GM12878 (cell line): ENCODE data around the gene ADAMTS18. TPM values are rescaled to one million over a fixed set of nuclear protein-coding genes. Genes with fewer than 3 reads are reported as not detected.

Experiments used
- ATAC-seq: fragments of 200-7000 bp; cut with Tn5 transposase; 3 replicates; pipeline ENCODE4 v1.9.1; 2020; ENCODE audit warnings: mild to moderate bottlenecking, moderate library complexity
- BruUV-seq: library from RNA; stranded (reverse); fragments of 400-500 nt; replicated peaks from 2 replicates; lab custom pipeline; 2021; lab: Mats Ljungman, UMichigan
- CTCF ChIA-PET: fragments of 300-600 bp; sonication (Branson Sonifier 250); formaldehyde crosslinking; extraction: SDS; loops from one replicate; lab custom pipeline; 2021; ENCODE audit warnings: inconsistent platforms; lab: Yijun Ruan, JAX
- POLR2A ChIA-PET: fragments of 350-600 bp; formaldehyde crosslinking; extraction: SDS; loops from one replicate; lab custom pipeline; 2021; ENCODE audit warnings: inconsistent platforms; lab: Charles Lee
- RAD21 ChIA-PET: fragments of 300-600 bp; sonication (Branson Sonifier 250); formaldehyde crosslinking; loops from one replicate; lab custom pipeline; 2023; ENCODE audit warnings: antibody characterized with exemption; ENCODE audit not compliant: unreplicated experiment; lab: Charles Lee
- SMC1A ChIA-PET: fragments of 300-600 bp; sonication (Branson Sonifier 250); formaldehyde crosslinking; loops from one replicate; lab custom pipeline; 2023; ENCODE audit not compliant: unreplicated experiment, uncharacterized antibody; lab: Charles Lee
- DNase-seq: peaks from one replicate; pipeline ENCODE4 v3.0.0-alpha.2; 2011; ENCODE audit warnings: low read depth, low spot score
- FAIRE-seq: peaks from 3 replicates; lab custom pipeline; 2011; peaks lifted over from hg19 to GRCh38; lab: Jason Lieb, UNC
- H2AFZ ChIP-seq: 2 replicates; pipeline ENCODE4 v1.6.0; 2011; ENCODE audit warnings: low read depth, low read length, control low read depth; ENCODE audit not compliant: control insufficient read depth
- H3K27ac ChIP-seq: 2 replicates; pipeline ENCODE4 v1.5.1; 2011; ENCODE audit warnings: control low read depth; ENCODE audit not compliant: control insufficient read depth, insufficient read depth
- H3K27me3 ChIP-seq, 2 experiments: replicated peaks in 1 of 2; 2 replicates each; pipeline versions ENCODE4 v1.6.0 to v1.6.1; 2011; ENCODE audit warnings: low read length in 1 of 2; ENCODE audit not compliant: control insufficient read depth in 2 of 2, insufficient read depth in 2 of 2
- H3K36me3 ChIP-seq, 2 experiments: 2 replicates each; pipeline ENCODE4 v1.5.1; 2011; ENCODE audit warnings: low read length in 1 of 2; ENCODE audit not compliant: control insufficient read depth in 2 of 2, insufficient read depth in 2 of 2
- H3K4me1 ChIP-seq: 2 replicates; pipeline ENCODE4 v1.6.1; 2011; ENCODE audit warnings: mild to moderate bottlenecking, low read length, moderate library complexity, mixed read lengths; ENCODE audit not compliant: control insufficient read depth, insufficient read depth
- H3K4me2 ChIP-seq: 2 replicates; pipeline ENCODE4 v1.6.0; 2011; ENCODE audit warnings: control low read depth; ENCODE audit not compliant: control insufficient read depth, insufficient read depth
- H3K4me3 ChIP-seq: fragments of 200-600 bp; sonication (generic); 2 replicates; pipeline ENCODE4 v1.5.1; 2016
- H3K79me2 ChIP-seq: 2 replicates; pipeline ENCODE4 v1.6.0; 2011; ENCODE audit warnings: low read length; ENCODE audit not compliant: control insufficient read depth, insufficient read depth
- H3K9ac ChIP-seq: 2 replicates; pipeline ENCODE4 v1.8.0; 2011; ENCODE audit warnings: low read length, control low read depth, mixed read lengths; ENCODE audit not compliant: control insufficient read depth, insufficient read depth
- H3K9me3 ChIP-seq: replicated peaks from 3 replicates; pipeline ENCODE4 v1.5.1; 2011; ENCODE audit warnings: mild to moderate bottlenecking, low read length; ENCODE audit not compliant: control insufficient read depth, insufficient read depth
- H4K20me1 ChIP-seq: 2 replicates; pipeline ENCODE4 v1.6.0; 2011; ENCODE audit not compliant: control insufficient read depth, insufficient read depth
- BHLHE40 ChIP-seq, 2 experiments: fragments of 450-650 bp in 1 of 2; IDR thresholded peaks; 2 replicates each; pipeline ENCODE4 v1.6.1; 2011 to 2017; ENCODE audit warnings: low read depth in 2 of 2, borderline replicate concordance in 1 of 2, improper control_type of control experiment in 1 of 2, low read length in 1 of 2, mild to moderate bottlenecking in 1 of 2
- CBFB ChIP-seq: IDR thresholded peaks from 2 replicates; pipeline ENCODE4 v1.6.1; 2016; ENCODE audit warnings: antibody characterized with exemption, low read depth
- EED ChIP-seq: sonication (generic); IDR thresholded peaks from 2 replicates; pipeline ENCODE4 v1.6.1; 2016; ENCODE audit warnings: antibody characterized with exemption, low read depth
- EZH2 ChIP-seq: IDR thresholded peaks from 2 replicates; pipeline ENCODE4 v1.6.1; 2012; ENCODE audit warnings: low read depth, mild to moderate bottlenecking, control low read depth, inconsistent platforms, low read length, borderline replicate concordance; ENCODE audit not compliant: control insufficient read depth
- FOS ChIP-seq: IDR thresholded peaks from 3 replicates; pipeline ENCODE4 v1.6.1; 2011; ENCODE audit warnings: borderline replicate concordance; ENCODE audit not compliant: insufficient read length; ENCODE audit errors: extremely low read depth
- NFXL1 ChIP-seq: fragments of 450-650 bp; IDR thresholded peaks from 2 replicates; pipeline ENCODE4 v1.6.1; 2017; ENCODE audit warnings: antibody characterized with exemption, mild to moderate bottlenecking, borderline replicate concordance
- POLR2A ChIP-seq: IDR thresholded peaks from 2 replicates; pipeline ENCODE4 v1.6.1; 2011; ENCODE audit warnings: low read depth, mild to moderate bottlenecking, low read length
- POU2F2 ChIP-seq: IDR thresholded peaks from 3 replicates; pipeline ENCODE4 v1.6.1; 2011; ENCODE audit warnings: low read depth, mild to moderate bottlenecking, low read length, borderline replicate concordance
- RFX5 ChIP-seq: IDR thresholded peaks from 2 replicates; pipeline ENCODE4 v1.6.1; 2011; ENCODE audit warnings: low read depth, low read length, improper control_type of control experiment
- SMARCA5 ChIP-seq: fragments of 450-650 bp; IDR thresholded peaks from 2 replicates; pipeline ENCODE4 v1.6.1; 2017; ENCODE audit warnings: mild to moderate bottlenecking
- SPI1 ChIP-seq: IDR thresholded peaks from 2 replicates; pipeline ENCODE4 v1.6.1; 2011; ENCODE audit warnings: low read depth, mild to moderate bottlenecking, low read length, moderate library complexity, borderline replicate concordance; ENCODE audit not compliant: insufficient read depth
- SREBF1 ChIP-seq: IDR thresholded peaks from 2 replicates; pipeline ENCODE4 v1.6.1; 2012; ENCODE audit warnings: mild to moderate bottlenecking, low read length
- TCF3 ChIP-seq: IDR thresholded peaks from 2 replicates; pipeline ENCODE4 v1.6.1; 2012; ENCODE audit warnings: low read depth, mild to moderate bottlenecking, low read length, borderline replicate concordance; ENCODE audit not compliant: insufficient read depth
- WGBS: methylation state at CpG from one replicate; pipeline ENCODE4 v1.1.6; 2016; ENCODE audit warnings: low lambda C conversion rate; ENCODE audit not compliant: insufficient replicate concordance, insufficient coverage; ENCODE audit errors: missing lambda C conversion rate; 5-methylcytosine and 5-hydroxymethylcytosine counted together
- in situ Hi-C: fragments of 300-500 bp; cut with MboI; formaldehyde crosslinking; loops from 9 replicates; pipeline ENCODE4 v1.14.3; 2018; ENCODE audit warnings: mixed read lengths
- intact Hi-C: fragments of 100-400 bp; cut with micrococcal nuclease; formaldehyde crosslinking; loops from one replicate; pipeline ENCODE4 v1.14.2; 2022; ENCODE audit not compliant: unreplicated experiment
- polyA plus RNA-seq, 11 experiments: library from polyadenylated mRNA; depleted of rRNA in 4 of 11; unstranded in 6 of 11; stranded (reverse) in 5 of 11; fragments of >200 nt; fragmentation: Nextera tagmentation in 4 of 11; fragmentation: Illumina TruSeq in 1 of 11; extraction: Ambion mirVana in 4 of 11; extraction: Trizol in 1 of 11; gene quantifications; 1 replicate in 1 of 11; 2 replicates in 10 of 11; pipeline versions ENCODE4 v1.2.1 to v1.2.3, GENCODE V29; 2011 to 2016; ENCODE audit warnings: inconsistent platforms in 2 of 11, missing spikeins in 2 of 11, low read depth in 1 of 11
- total RNA-seq, 4 experiments: library from RNA; depleted of rRNA in 3 of 4; stranded (reverse); fragments of >200 nt in 3 of 4; fragmentation: Illumina TruSeq in 1 of 4; extraction: Trizol in 1 of 4; gene quantifications; 2 replicates each; pipeline versions ENCODE4 v1.2.1 to v1.2.3, GENCODE V29; 2013 to 2021

Gene ADAMTS18
- total and polyA plus RNA-seq, 10 of the 15 experiments (the other 5 are each of a cell fraction or from before 2014, with no cell fraction given) = not detected

DNA sequence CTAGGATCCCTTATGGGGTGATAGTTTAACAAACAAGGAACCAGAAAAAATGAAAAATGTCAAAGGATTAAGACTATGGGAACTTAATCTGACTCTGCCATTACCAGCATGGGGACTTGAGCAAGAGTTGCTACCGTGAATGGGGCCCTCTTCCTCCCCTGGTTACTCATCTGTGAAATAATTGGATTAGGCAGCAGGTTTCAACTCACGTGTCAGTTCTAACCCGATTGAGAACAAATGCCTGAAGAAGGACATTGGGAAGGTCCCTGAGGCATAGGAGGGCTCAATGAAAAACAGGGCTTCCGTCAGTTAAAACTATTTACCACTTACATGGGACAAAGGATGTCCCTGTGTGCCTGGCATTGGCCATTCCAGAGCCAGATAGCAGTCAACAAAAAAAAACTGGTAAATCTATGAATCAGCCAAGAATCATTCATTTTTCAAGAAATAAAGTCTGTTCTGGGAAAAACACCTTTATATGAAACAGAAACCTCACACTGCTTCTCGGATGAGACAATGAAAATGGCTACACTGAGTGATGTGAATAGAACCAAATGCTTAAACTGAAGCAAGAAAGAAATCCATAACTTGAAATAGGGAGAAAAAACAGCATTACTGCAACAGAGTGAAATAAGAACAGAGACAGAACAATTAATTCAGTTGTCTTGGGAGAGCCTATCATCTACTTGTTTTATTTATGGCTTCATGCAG is 104.3 kb downstream of the ADAMTS18 start:
- Histone ChIP-seq H4K20me1 (no peaks in the 10 kb centered on the region), H3K27me3 (no peaks in the 10 kb centered on the region), H3K79me2 (no peaks in the 10 kb centered on the region), H3K4me2 (no peak overlapping the region), H3K9ac (no peak overlapping the region), H3K27ac (no peak overlapping the region), H3K36me3 (no peaks in the 10 kb centered on the region), H3K9me3 (no peaks in the 10 kb centered on the region), H3K4me1 (peaks cover 3% of the 10 kb centered on the region), H2AFZ (no peak overlapping the region), H3K4me3 (no peak overlapping the region)
- BruUV-seq = no TSS peak
- CTCF ChIA-PET = no interaction called here
- TF ChIP-seq EED (0 out of 2 replicates have a peak, but pooled peaks have one; percentile 16), SMARCA5 (no peak), BHLHE40 (IDR thresholded peaks at IDR 0.05; ENCODE audit: borderline replicate concordance in 1 of 2, low read depth in 2 of 2, low read length in 1 of 2) (peak in 1 of 2 experiments; percentile 60; a peak in 2 of 4 replicates), SREBF1 (no peak), FOS (no peak)
- peak; percentile 37; the same call in 2 of the 3 replicates for ATAC-seq
- POLR2A ChIA-PET = no interaction called here
- SMC1A ChIA-PET = no interaction called here
- 3% methylated on average over 5 of the region's 5 CpGs for WGBS
- no peak for FAIRE-seq
- intact Hi-C loops = no loop called here
- no peak for DNase-seq
- in situ Hi-C loops = no loop called here
- RAD21 ChIA-PET = no interaction called here

DNA sequence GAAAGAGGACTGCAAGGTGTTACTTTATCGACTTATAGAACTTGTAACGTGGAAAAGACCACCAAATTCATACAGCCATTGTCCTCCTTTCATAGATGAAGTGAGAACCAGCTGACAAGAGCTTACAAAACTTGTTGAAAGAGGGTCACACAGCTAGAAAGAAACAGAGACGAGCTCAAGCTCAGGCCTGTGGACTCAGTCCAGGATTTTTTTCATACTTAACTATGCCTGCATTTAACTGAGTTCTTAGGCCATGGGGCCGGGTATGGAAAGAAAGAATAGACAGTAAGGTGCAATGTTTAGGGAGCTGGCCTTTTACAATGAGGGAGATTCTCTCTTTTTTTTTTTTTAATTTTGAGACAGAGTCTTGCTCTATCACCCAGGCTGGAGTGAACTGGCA is 106.1 kb downstream of the ADAMTS18 start:
- 12% methylated on average over 4 of the region's 4 CpGs for WGBS
- H3K4me1 ChIP-seq = peaks cover 3% of the 10 kb centered on the region
- ChIA-PET POLR2A (no interaction called here), SMC1A (no interaction called here), RAD21 (no interaction called here), CTCF (interaction anchor here (0.6 kb wide), 1 partner anchor 19 kb away, joined by 4 read pairs; no protein-coding TSS in a partner anchor)
- no peak overlapping the region for H3K4me3 ChIP-seq
- no TSS peak for BruUV-seq
- no peak overlapping the region for H3K4me2 ChIP-seq
- no peaks in the 10 kb centered on the region for H3K27me3 ChIP-seq
- H4K20me1 ChIP-seq = no peaks in the 10 kb centered on the region
- intact Hi-C loops (no loop called here), in situ Hi-C loops (no loop called here)
- no peaks in the 10 kb centered on the region for H3K36me3 ChIP-seq
- no peak overlapping the region for H3K27ac ChIP-seq
- no peaks in the 10 kb centered on the region for H3K9me3 ChIP-seq
- DNase-seq (no peak), FAIRE-seq (no peak), ATAC-seq (no peak)
- H3K9ac ChIP-seq = no peak overlapping the region
- no peaks in the 10 kb centered on the region for H3K79me2 ChIP-seq
- TF ChIP-seq TCF3 (no peak), EZH2 (no peak), POU2F2 (no peak), CBFB (no peak), SPI1 (no peak), RFX5 (no peak), NFXL1 (no peak), POLR2A (no peak)
- TF ChIP-seq, all 136 proteins: peak for 0
- no peak overlapping the region for H2AFZ ChIP-seq
